ENCODE results near the gene RALB.

Gene RALB

DNA sequence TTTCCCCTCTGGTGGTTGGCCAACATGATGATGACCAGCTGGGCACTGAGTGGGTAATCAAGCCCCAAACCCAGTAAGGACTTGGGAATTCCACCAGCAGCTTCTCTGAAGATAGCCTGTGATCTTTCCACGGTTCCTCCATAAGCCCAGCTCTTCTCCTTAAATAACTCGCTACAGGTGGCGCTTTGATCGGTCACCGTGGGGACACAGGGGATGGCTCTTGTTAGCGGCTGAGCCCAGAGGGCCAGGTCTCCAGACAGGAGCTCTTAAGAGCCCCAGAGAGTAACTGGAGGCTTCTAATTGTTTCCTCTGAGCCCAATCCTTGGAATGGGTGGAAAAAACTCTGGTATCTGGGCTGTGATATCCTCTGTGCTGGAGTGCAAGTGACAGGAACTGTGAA is 79.7 kb downstream of the RALB start:
- TF ChIP-seq, protein P1, sequence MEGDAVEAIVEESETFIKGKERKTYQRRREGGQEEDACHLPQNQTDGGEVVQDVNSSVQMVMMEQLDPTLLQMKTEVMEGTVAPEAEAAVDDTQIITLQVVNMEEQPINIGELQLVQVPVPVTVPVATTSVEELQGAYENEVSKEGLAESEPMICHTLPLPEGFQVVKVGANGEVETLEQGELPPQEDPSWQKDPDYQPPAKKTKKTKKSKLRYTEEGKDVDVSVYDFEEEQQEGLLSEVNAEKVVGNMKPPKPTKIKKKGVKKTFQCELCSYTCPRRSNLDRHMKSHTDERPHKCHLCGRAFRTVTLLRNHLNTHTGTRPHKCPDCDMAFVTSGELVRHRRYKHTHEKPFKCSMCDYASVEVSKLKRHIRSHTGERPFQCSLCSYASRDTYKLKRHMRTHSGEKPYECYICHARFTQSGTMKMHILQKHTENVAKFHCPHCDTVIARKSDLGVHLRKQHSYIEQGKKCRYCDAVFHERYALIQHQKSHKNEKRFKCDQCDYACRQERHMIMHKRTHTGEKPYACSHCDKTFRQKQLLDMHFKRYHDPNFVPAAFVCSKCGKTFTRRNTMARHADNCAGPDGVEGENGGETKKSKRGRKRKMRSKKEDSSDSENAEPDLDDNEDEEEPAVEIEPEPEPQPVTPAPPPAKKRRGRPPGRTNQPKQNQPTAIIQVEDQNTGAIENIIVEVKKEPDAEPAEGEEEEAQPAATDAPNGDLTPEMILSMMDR (IDR thresholded peaks at IDR 0.05; ENCODE audit: control extremely low read depth, extremely low read depth, low read depth, missing control alignments), result no peak
- CTCF ChIA-PET, result interaction anchor here (1.1 kb wide), 1 partner anchor 19 kb away, joined by 3 read pairs; no protein-coding TSS in a partner anchor
- DNase-seq (ENCODE audit: extremely low spot score), result no peak
- POLR2A ChIA-PET, result no interaction called here

DNA sequence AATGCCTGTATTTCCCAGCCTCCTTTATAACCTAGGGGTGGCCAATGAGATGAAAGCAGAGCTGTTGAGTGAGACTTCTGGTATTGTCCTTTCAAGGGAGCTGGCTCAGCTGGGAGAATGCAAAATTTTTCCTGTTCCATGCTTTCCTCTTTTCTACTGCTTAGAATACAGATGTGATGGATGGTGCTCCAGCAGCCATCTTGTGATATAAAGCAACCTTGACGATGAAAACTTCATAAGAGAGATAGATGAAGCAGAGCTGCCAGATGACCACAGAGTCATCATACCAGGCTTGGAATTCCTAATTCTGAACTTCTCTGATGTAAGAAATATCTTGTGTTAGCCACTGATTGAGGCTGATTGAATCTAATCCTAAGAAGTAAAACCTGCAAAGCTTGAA is 81.4 kb downstream of the RALB start:
- CTCF ChIA-PET, result interaction anchor here (0.7 to 1.7 kb wide), 7 partner anchors 8 to 747 kb away, joined by 3 to 11 read pairs (median 3); no protein-coding TSS in a partner anchor
- no peak for DNase-seq (ENCODE audit: extremely low spot score)
- POLR2A ChIA-PET, result no interaction called here
- TF ChIP-seq, protein P1 (IDR thresholded peaks at IDR 0.05; ENCODE audit: control extremely low read depth, extremely low read depth, low read depth, missing control alignments), result no peak

DNA sequence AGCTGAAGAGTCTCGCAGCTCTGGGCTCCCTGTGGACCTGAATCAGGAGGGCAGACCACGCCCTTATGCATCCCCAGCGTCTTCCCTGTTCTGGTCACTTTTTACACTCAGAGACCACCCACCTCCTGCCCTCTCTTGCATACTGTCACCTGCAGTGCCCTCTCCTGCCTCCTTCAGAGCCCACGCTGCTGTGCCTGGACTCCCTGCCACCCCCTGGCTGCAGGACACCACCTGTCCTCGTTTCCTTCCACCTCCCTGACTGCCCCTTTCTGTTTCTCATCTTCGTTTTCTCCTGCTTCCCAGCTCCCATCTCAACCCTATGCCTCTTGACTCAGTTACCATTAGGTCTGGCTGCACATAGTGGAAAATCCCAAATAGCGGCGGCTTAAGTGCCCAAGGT is 84.1 kb downstream of the RALB start:
- DNase-seq (ENCODE audit: extremely low spot score), result no peak
- POLR2A ChIA-PET, result no interaction called here
- TF ChIP-seq, protein P1 (IDR thresholded peaks at IDR 0.05; ENCODE audit: control extremely low read depth, extremely low read depth, low read depth, missing control alignments), result no peak
- CTCF ChIA-PET, result no interaction called here

DNA sequence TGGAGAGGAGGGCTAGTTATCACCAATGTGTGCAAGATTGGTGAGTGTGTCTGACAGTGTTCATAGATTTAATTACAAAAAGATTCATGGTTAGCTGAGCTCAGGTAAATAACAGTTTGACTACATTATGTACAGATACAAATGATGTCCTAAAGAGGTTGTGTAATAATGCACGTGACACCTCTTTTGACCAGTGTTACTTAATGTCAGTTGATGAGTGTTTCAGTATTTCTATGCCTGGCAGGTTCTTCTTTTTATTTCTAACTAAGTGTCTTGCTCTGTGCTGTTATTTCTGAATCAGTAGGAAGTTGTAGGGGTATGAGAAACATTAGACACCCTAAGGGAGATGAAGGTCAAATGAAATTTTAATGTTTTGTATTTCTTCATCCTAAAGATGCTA is 85.4 kb downstream of the RALB start:
- POLR2A ChIA-PET, result no interaction called here
- CTCF ChIA-PET, result no interaction called here
- TF ChIP-seq, protein P1 (IDR thresholded peaks at IDR 0.05; ENCODE audit: control extremely low read depth, extremely low read depth, low read depth, missing control alignments), result no peak
- DNase-seq (ENCODE audit: extremely low spot score), result no peak

DNA sequence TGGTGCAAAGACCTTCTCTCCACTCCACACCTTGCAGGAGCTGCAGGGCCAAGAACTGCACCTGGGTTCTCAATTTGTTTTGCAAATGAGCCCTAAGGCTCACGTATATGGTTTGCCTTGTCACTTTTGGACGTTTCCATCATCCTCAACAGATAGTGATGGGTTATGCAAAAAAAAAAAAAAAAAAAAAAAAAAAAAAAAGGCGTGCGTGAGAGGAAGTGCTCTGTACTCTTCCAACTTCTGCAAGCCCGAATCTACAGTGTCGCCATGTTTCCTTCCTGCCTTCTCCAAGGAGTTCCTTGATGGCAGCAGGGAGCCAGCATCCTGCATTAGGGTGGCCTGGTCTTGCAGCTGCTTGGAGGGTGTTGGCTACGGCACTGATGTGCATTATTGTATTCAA is 89.3 kb downstream of the RALB start:
- TF ChIP-seq, protein P1 (IDR thresholded peaks at IDR 0.05; ENCODE audit: control extremely low read depth, extremely low read depth, low read depth, missing control alignments), result no peak
- ChIA-PET POLR2A (interaction anchor here (0.7 kb wide), 1 partner anchor 62 kb away, joined by 11 read pairs; no protein-coding TSS in a partner anchor), CTCF (interaction anchor here (1.9 kb wide), 1 partner anchor 339 kb away, joined by 9 read pairs; no protein-coding TSS in a partner anchor)
- DNase-seq (ENCODE audit: extremely low spot score), result no peak

DNA sequence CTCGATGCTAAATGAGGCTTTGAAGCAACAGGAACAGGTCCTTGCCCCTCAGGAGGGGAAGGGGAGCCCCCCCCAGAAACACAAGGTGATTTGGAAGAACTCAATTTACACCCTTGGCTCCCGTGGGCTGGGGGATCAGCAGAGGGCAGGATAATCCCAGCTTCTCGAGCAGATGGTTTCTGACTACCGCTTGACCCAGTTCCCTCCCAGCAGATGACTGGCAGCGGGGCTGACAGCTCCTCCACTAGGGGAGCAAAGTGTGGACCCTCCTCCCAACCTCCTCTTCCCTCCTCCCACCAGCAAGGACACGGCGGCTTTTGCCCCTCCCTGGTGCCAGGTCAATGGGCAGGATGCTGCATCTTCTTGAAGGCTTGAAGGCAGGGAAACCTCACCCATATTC is 89.8 kb downstream of the RALB start:
- no peak for DNase-seq (ENCODE audit: extremely low spot score)
- ChIA-PET CTCF (interaction anchor here (0.9 to 1.9 kb wide), 3 partner anchors 8 to 338 kb away, joined by 3 to 9 read pairs (median 3); no protein-coding TSS in a partner anchor), POLR2A (interaction anchor here (0.7 kb wide), 1 partner anchor 62 kb away, joined by 11 read pairs; no protein-coding TSS in a partner anchor)
- TF ChIP-seq, protein P1 (IDR thresholded peaks at IDR 0.05; ENCODE audit: control extremely low read depth, extremely low read depth, low read depth, missing control alignments), result no peak

All from GM10248 (cell line).